HepG2 (cell line): Measurements from ENCODE around the gene SRCIN1. TPM values are rescaled to one million over a fixed set of nuclear protein-coding genes. Genes with fewer than 3 reads are reported as not detected.
A peak's percentile ranks its signal among the peaks of the same experiment; 100 is the strongest.

Experiments
- ADNP ChIP-seq: sonication (generic); formaldehyde crosslinking; IDR thresholded peaks from 2 replicates; pipeline ENCODE4 v1.4.0; 2020; ENCODE audit warnings: missing genetic modification reagents
- DPF2 ChIP-seq: sonication (generic); formaldehyde crosslinking; IDR thresholded peaks from 2 replicates; pipeline ENCODE4 v1.4.0; 2020; ENCODE audit warnings: mild to moderate bottlenecking, low read depth, missing genetic modification reagents, borderline replicate concordance
- FOXK2 ChIP-seq: fragments of 450-650 bp; IDR thresholded peaks from 2 replicates; pipeline ENCODE4 v1.6.1; 2016
- FOXP1 ChIP-seq, 2 experiments: fragments of 450-650 bp in 1 of 2; IDR thresholded peaks; 2 replicates each; pipeline ENCODE4 v1.6.1; 2017 to 2018; ENCODE audit warnings: antibody characterized with exemption in 1 of 2
- HOXA5 ChIP-seq: sonication (generic); formaldehyde crosslinking; IDR thresholded peaks from 2 replicates; pipeline ENCODE4 v1.4.0; 2020; ENCODE audit warnings: missing genetic modification reagents
- HOXA7 ChIP-seq: sonication (generic); formaldehyde crosslinking; IDR thresholded peaks from 2 replicates; pipeline ENCODE4 v1.8.1; 2022; ENCODE audit warnings: mild to moderate bottlenecking, missing genetic modification reagents, moderate library complexity
- KLF15 ChIP-seq: sonication (generic); formaldehyde crosslinking; IDR thresholded peaks from 2 replicates; pipeline ENCODE4 v1.8.1; 2023; ENCODE audit warnings: borderline replicate concordance, mild to moderate bottlenecking, inconsistent platforms, missing genetic modification reagents, mixed read lengths
- MTF1 ChIP-seq: sonication (generic); formaldehyde crosslinking; IDR thresholded peaks from 2 replicates; pipeline ENCODE4 v1.5.0; 2020; ENCODE audit warnings: missing genetic modification reagents
- PHF21A ChIP-seq: sonication (generic); formaldehyde crosslinking; IDR thresholded peaks from 2 replicates; pipeline ENCODE4 v1.5.0; 2020; ENCODE audit warnings: mild to moderate bottlenecking, missing genetic modification reagents
- RELA ChIP-seq: sonication (generic); formaldehyde crosslinking; IDR thresholded peaks from 2 replicates; pipeline ENCODE4 v1.4.0; 2020; ENCODE audit warnings: missing genetic modification reagents
- RFXANK ChIP-seq: IDR thresholded peaks from 2 replicates; pipeline ENCODE4 v1.6.1; 2016
- TBL1XR1 ChIP-seq: fragments of 150-350 bp; IDR thresholded peaks from 2 replicates; pipeline ENCODE4 v1.6.1; 2014; ENCODE audit warnings: borderline replicate concordance, low read length; ENCODE audit not compliant: partially characterized antibody
- THAP11 ChIP-seq: IDR thresholded peaks from 2 replicates; pipeline ENCODE4 v1.6.1; 2016; ENCODE audit warnings: missing biosample characterization, missing genetic modification reagents
- ZNF230 ChIP-seq: sonication (generic); formaldehyde crosslinking; IDR thresholded peaks from 2 replicates; pipeline ENCODE4 v1.4.0; 2020; ENCODE audit warnings: mild to moderate bottlenecking, missing genetic modification reagents
- ZNF326 ChIP-seq: sonication (generic); formaldehyde crosslinking; IDR thresholded peaks from 2 replicates; pipeline ENCODE4 v1.4.0; 2020; ENCODE audit warnings: missing genetic modification reagents, borderline replicate concordance
- polyA plus RNA-seq, 8 experiments: library from polyadenylated mRNA; depleted of rRNA in 3 of 8; stranded (reverse) in 7 of 8; unstranded in 1 of 8; fragments of >200 nt; fragmentation: Illumina TruSeq in 4 of 8; extraction: Trizol in 4 of 8; gene quantifications; 2 replicates each; pipeline versions ENCODE4 v1.2.1 to v1.2.3, GENCODE V29; 2011 to 2016; ENCODE audit warnings: low read depth in 4 of 8, missing spikeins in 1 of 8, mixed read lengths in 1 of 8; ENCODE audit not compliant: insufficient read depth in 1 of 8
- total RNA-seq, 5 experiments: library from RNA; depleted of rRNA; stranded (reverse); fragments of >200 nt; fragmentation: Illumina TruSeq; extraction: Trizol; gene quantifications; 2 replicates each; pipeline ENCODE4 v1.2.3, GENCODE V29; 2016; ENCODE audit warnings: low read depth in 1 of 5
- TF ChIP-seq, protein P1 (sequence below): sonication (generic); formaldehyde crosslinking; IDR thresholded peaks from 2 replicates; pipeline ENCODE4 v1.5.0; 2020; ENCODE audit warnings: missing genetic modification reagents, mild to moderate bottlenecking, borderline replicate concordance
- TF ChIP-seq, protein P2 (sequence below): sonication (generic); formaldehyde crosslinking; IDR thresholded peaks from 2 replicates; pipeline ENCODE4 v1.9.0; 2022; ENCODE audit warnings: low read depth, missing genetic modification reagents
- TF ChIP-seq, protein P3 (sequence below): IDR thresholded peaks from 2 replicates; pipeline ENCODE4 v1.6.1; 2016; ENCODE audit warnings: mild to moderate bottlenecking, missing biosample characterization, missing genetic modification reagents

Gene SRCIN1
- total and polyA plus RNA-seq, 2 of the 13 experiments (the other 11 are each of a cell fraction or from before 2014, with no cell fraction given), result 1.2 to 9.6 TPM

DNA sequence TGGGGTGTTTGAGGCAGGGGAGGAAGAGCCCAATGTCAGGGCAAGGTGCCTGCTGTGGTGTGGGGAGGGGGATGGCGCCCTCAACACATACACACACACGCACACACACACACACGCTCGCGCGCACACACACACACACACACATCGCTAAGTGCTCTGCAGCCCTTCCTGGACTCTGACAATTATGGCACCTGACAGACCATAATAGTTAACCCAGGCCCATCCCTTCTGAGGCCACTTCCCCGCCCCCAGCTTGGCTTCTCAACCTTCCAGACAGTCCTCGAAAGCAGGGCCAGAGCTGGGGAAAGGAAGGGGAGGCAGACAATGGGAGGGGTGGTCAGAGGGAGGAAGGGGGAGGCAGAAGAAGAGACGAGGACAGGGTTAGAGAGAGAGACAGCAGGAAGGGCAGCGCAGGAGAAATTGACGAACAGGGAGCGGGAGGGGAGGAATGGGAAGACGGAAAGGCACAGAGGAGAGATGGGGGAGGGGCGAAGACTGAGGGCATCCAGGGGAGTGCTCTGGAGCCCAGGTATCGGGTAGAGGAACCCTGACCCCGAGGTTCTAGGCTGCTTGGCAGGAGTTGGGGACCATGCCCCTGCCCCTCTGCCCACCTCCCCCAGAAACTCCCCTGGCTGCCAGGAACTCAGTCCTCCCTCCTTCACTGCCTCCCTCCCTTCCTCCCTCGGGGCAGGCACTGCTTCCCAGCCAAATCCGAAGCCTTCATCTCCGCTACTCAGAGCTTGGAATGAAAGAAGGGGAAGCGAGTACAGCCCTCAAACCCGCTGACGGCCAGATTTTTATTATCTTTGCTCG is 4.0 kb downstream of the SRCIN1 start (continued):
- TF ChIP-seq, protein P1, sequence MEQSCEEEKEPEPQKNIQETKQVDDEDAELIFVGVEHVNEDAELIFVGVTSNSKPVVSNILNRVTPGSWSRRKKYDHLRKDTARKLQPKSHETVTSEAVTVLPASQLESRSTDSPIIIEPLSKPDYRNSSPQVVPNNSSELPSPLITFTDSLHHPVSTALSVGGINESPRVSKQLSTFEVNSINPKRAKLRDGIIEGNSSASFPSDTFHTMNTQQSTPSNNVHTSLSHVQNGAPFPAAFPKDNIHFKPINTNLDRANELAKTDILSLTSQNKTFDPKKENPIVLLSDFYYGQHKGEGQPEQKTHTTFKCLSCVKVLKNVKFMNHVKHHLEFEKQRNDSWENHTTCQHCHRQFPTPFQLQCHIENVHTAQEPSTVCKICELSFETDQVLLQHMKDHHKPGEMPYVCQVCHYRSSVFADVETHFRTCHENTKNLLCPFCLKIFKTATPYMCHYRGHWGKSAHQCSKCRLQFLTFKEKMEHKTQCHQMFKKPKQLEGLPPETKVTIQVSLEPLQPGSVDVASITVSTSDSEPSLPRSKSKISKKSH, result no peak
- TF ChIP-seq DPF2 (CRISPR knock-in tag) (0 out of 2 replicates have a peak, but pooled peaks have one; percentile 5), HOXA5 (no peak), PHF21A (0 out of 2 replicates have a peak, but pooled peaks have one; percentile 20), ZNF230 (CRISPR knock-in tag) (no peak), TBL1XR1 (no peak), ADNP (CRISPR knock-in tag) (no peak), RFXANK (CRISPR knock-in tag) (no peak), THAP11 (CRISPR knock-in tag) (no peak), RELA (CRISPR knock-in tag) (no peak), MTF1 (CRISPR knock-in tag) (no peak), KLF15 (CRISPR knock-in tag) (no peak), ZNF326 (no peak), FOXK2 (0 out of 2 replicates have a peak, but pooled peaks have one; percentile 6), FOXP1 (IDR thresholded peaks at IDR 0.05) (no peak), FOXP1 (CRISPR knock-in tag; IDR thresholded peaks at IDR 0.05) (peak; percentile 37; the same call in 1 of the 2 replicates), HOXA7 (CRISPR knock-in tag) (no peak)
- TF ChIP-seq, protein P2, sequence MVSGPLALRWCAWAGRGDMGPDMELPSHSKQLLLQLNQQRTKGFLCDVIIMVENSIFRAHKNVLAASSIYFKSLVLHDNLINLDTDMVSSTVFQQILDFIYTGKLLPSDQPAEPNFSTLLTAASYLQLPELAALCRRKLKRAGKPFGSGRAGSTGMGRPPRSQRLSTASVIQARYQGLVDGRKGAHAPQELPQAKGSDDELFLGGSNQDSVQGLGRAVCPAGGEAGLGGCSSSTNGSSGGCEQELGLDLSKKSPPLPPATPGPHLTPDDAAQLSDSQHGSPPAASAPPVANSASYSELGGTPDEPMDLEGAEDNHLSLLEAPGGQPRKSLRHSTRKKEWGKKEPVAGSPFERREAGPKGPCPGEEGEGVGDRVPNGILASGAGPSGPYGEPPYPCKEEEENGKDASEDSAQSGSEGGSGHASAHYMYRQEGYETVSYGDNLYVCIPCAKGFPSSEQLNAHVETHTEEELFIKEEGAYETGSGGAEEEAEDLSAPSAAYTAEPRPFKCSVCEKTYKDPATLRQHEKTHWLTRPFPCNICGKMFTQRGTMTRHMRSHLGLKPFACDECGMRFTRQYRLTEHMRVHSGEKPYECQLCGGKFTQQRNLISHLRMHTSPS (CRISPR knock-in tag), result 0 out of 2 replicates have a peak, but pooled peaks have one; percentile 28
- TF ChIP-seq, protein P3, sequence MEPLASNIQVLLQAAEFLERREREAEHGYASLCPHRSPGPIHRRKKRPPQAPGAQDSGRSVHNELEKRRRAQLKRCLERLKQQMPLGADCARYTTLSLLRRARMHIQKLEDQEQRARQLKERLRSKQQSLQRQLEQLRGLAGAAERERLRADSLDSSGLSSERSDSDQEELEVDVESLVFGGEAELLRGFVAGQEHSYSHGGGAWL (CRISPR knock-in tag), result peak; percentile 21; the same call in 1 of the 2 replicates
